ENCODE data around the gene MCF2.

MCF2 gene

DNA sequence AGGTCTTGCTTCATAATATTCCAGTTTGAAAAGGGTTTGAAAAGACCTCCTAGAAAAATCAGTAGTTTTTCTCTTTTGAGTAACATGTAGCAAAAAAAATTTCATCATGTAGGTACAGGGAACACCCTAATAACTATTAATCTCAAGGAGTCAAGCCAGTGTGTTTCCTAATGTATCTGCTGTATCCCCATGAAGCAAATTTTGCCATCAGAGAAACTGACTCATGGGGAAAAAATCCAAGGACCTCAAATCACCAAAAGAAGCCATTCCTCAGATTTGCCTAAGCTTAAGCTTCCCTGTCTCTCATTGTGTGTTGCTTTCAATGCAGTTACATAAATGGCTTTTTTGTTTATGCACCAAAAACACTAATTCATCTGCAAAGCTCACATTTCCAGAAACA is 147.7 kb downstream of the MCF2 start:
- no peaks in the 10 kb centered on the region for H3K9me3 ChIP-seq
- no peak overlapping the region for H3K4me3 ChIP-seq (ENCODE audit: low read depth in 1 of 2, low read length in 1 of 2)
- H3K36me3 ChIP-seq = no peaks in the 10 kb centered on the region
- no peaks in the 10 kb centered on the region for H3K27me3 ChIP-seq
- no peak overlapping the region for H3K27ac ChIP-seq
- peaks cover 3 to 6% of the 10 kb centered on the region in 2 experiments for H3K4me1 ChIP-seq (ENCODE audit: control insufficient read depth in 1 of 2, insufficient read depth in 1 of 2, low read depth in 1 of 2, low read length in 1 of 2)
- TF ChIP-seq, protein P1, sequence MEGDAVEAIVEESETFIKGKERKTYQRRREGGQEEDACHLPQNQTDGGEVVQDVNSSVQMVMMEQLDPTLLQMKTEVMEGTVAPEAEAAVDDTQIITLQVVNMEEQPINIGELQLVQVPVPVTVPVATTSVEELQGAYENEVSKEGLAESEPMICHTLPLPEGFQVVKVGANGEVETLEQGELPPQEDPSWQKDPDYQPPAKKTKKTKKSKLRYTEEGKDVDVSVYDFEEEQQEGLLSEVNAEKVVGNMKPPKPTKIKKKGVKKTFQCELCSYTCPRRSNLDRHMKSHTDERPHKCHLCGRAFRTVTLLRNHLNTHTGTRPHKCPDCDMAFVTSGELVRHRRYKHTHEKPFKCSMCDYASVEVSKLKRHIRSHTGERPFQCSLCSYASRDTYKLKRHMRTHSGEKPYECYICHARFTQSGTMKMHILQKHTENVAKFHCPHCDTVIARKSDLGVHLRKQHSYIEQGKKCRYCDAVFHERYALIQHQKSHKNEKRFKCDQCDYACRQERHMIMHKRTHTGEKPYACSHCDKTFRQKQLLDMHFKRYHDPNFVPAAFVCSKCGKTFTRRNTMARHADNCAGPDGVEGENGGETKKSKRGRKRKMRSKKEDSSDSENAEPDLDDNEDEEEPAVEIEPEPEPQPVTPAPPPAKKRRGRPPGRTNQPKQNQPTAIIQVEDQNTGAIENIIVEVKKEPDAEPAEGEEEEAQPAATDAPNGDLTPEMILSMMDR (IDR thresholded peaks at IDR 0.05) = no peak

GRCh38 chrX:139559383-139560042 is 148.5 kb downstream of the MCF2 start:
- H3K27me3 ChIP-seq = no peaks in the 10 kb centered on the region
- no peak overlapping the region for H3K4me3 ChIP-seq (ENCODE audit: low read depth in 1 of 2, low read length in 1 of 2)
- no peaks in the 10 kb centered on the region for H3K36me3 ChIP-seq
- H3K9me3 ChIP-seq = no peaks in the 10 kb centered on the region
- TF ChIP-seq, protein P1 (IDR thresholded peaks at IDR 0.05) = no peak
- no peak overlapping the region for H3K27ac ChIP-seq
- H3K4me1 ChIP-seq (ENCODE audit: control insufficient read depth in 1 of 2, insufficient read depth in 1 of 2, low read depth in 1 of 2, low read length in 1 of 2) = peaks cover 9 to 12% of the 10 kb centered on the region in 2 experiments

GRCh38 chrX:139554991-139555675 is 152.8 kb downstream of the MCF2 start:
- H3K9me3 ChIP-seq = no peaks in the 10 kb centered on the region
- H3K27ac ChIP-seq = no peak overlapping the region
- no peaks in the 10 kb centered on the region for H3K36me3 ChIP-seq
- no peaks in the 10 kb centered on the region for H3K27me3 ChIP-seq
- peaks cover 17 to 22% of the 10 kb centered on the region in 2 experiments for H3K4me1 ChIP-seq (ENCODE audit: control insufficient read depth in 1 of 2, insufficient read depth in 1 of 2, low read depth in 1 of 2, low read length in 1 of 2)
- no peak overlapping the region for H3K4me3 ChIP-seq (ENCODE audit: low read depth in 1 of 2, low read length in 1 of 2)
- TF ChIP-seq, protein P1 (IDR thresholded peaks at IDR 0.05) = no peak

DNA sequence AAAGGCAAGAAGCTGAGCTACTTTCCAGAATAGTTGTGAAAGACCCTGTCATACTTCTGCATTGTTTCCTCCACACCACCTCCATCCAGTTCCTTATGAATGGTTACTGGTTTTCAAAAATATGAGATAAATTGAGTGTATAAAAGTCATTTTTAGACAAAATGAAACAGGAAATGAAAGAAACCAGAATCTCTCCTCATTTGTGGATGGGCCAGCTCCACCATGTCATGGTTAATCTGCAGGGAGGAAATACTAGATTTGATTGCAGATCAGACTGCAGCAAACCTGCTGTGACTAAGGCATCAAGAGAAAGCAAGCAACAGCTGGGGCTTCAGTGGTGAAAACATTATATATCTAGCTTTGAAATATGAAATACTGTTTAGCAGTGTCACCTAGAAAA is 153.6 kb downstream of the MCF2 start:
- Histone ChIP-seq H3K36me3 (no peaks in the 10 kb centered on the region), H3K9me3 (no peaks in the 10 kb centered on the region), H3K27ac (peak overlapping the region; percentile 7), H3K4me3 (ENCODE audit: low read depth in 1 of 2, low read length in 1 of 2) (no peak overlapping the region), H3K4me1 (ENCODE audit: control insufficient read depth in 1 of 2, insufficient read depth in 1 of 2, low read depth in 1 of 2, low read length in 1 of 2) (peaks cover 17 to 22% of the 10 kb centered on the region in 2 experiments), H3K27me3 (no peaks in the 10 kb centered on the region)
- TF ChIP-seq, protein P1 (IDR thresholded peaks at IDR 0.05) = no peak

DNA sequence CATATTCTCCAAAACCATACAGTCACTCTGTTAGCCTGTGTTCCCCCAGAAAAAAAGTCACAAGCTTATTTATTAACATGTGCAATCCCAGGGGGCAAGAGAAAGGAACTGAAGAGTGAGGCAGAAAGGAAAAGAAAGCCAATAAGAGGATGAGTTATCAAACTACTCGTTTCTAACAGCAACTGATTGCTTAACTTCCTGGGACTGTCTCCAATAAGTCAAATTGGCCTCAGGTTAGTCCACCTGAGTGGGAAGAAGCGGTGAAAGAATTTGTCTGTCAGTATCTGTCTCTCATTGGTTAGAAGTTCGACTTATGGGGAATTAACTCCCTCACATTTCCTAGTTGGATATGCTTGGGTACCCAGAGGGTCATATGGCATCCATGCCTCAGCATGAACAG is 163.4 kb downstream of the MCF2 start:
- Histone ChIP-seq H3K27me3 (no peaks in the 10 kb centered on the region), H3K4me1 (ENCODE audit: control insufficient read depth in 1 of 2, insufficient read depth in 1 of 2, low read depth in 1 of 2, low read length in 1 of 2) (no peaks in the 10 kb centered on the region), H3K36me3 (no peaks in the 10 kb centered on the region), H3K9me3 (no peaks in the 10 kb centered on the region), H3K4me3 (ENCODE audit: low read depth in 1 of 2, low read length in 1 of 2) (no peak overlapping the region), H3K27ac (no peak overlapping the region)
- TF ChIP-seq, protein P1 (IDR thresholded peaks at IDR 0.05) = no peak

Data from neutrophil (primary cell).